GM23338 (cell line): ENCODE data around the gene GGT7. TPM values are rescaled to one million over a fixed set of nuclear protein-coding genes. Genes with fewer than 3 reads are reported as not detected.

ENCODE experiments used
- ATAC-seq: fragments of 200-7000 bp; cut with Tn5 transposase; 3 replicates; pipeline ENCODE4 v1.9.1; 2020
- DNase-seq: peaks from one replicate; pipeline ENCODE4 v3.0.0-alpha.2; 2015; ENCODE audit warnings: low spot score
- H2AFZ ChIP-seq: fragments of 200-600 bp; sonication (generic); 2 replicates; pipeline ENCODE4 v1.8.0; 2016; ENCODE audit warnings: antibody characterized with exemption, mild to moderate bottlenecking, moderate library complexity
- H3F3A ChIP-seq: fragments of 200-600 bp; sonication (generic); replicated peaks from 2 replicates; pipeline ENCODE4 v1.8.0; 2017; ENCODE audit warnings: antibody characterized with exemption, mixed run types, low read depth
- H3K27ac ChIP-seq: fragments of 200-600 bp; sonication (generic); 2 replicates; pipeline ENCODE4 v1.6.1; 2016; ENCODE audit warnings: low read depth
- H3K27me3 ChIP-seq: fragments of 200-600 bp; sonication (generic); 2 replicates; pipeline ENCODE4 v1.8.0; 2016; ENCODE audit warnings: mild to moderate bottlenecking, mixed run types, moderate library complexity; ENCODE audit not compliant: insufficient read depth
- H3K36me3 ChIP-seq: fragments of 200-600 bp; sonication (generic); 2 replicates; pipeline ENCODE4 v1.8.0; 2016; ENCODE audit warnings: mild to moderate bottlenecking; ENCODE audit not compliant: insufficient read depth
- H3K4me1 ChIP-seq: fragments of 200-600 bp; sonication (generic); 2 replicates; pipeline ENCODE4 v1.8.0; 2016; ENCODE audit warnings: mild to moderate bottlenecking, moderate library complexity; ENCODE audit not compliant: insufficient read depth
- H3K4me2 ChIP-seq: fragments of 200-600 bp; sonication (generic); 2 replicates; pipeline ENCODE4 v1.7.1; 2017; ENCODE audit warnings: mixed run types
- H3K4me3 ChIP-seq: fragments of 200-600 bp; sonication (generic); 2 replicates; pipeline ENCODE4 v1.6.1; 2016; ENCODE audit warnings: mixed run types
- H3K79me2 ChIP-seq: fragments of 200-600 bp; sonication (generic); replicated peaks from 2 replicates; pipeline ENCODE4 v1.8.0; 2017; ENCODE audit warnings: mild to moderate bottlenecking; ENCODE audit not compliant: insufficient read depth
- H3K9me2 ChIP-seq: fragments of 200-600 bp; sonication (generic); 2 replicates; pipeline ENCODE4 v1.8.0; 2017; ENCODE audit not compliant: insufficient read depth
- H4K20me1 ChIP-seq: fragments of 200-600 bp; sonication (generic); replicated peaks from 2 replicates; pipeline ENCODE4 v1.8.0; 2017; ENCODE audit warnings: mild to moderate bottlenecking; ENCODE audit not compliant: insufficient read depth
- H3K27ac Mint-ChIP-seq: 2 replicates; pipeline ENCODE4 v1.8.0; 2020; ENCODE audit warnings: inconsistent platforms, mild to moderate bottlenecking, moderate library complexity, mixed read lengths
- H3K27me3 Mint-ChIP-seq: 3 replicates; pipeline ENCODE4 v1.8.0; 2022; ENCODE audit warnings: low read depth, mild to moderate bottlenecking, moderate library complexity, mixed read lengths, inconsistent platforms; ENCODE audit not compliant: insufficient read depth, poor library complexity
- H3K36me3 Mint-ChIP-seq: 3 replicates; pipeline ENCODE4 v1.8.0; 2021; ENCODE audit warnings: low read depth, mild to moderate bottlenecking, inconsistent platforms, moderate library complexity, mixed read lengths
- H3K4me1 Mint-ChIP-seq: 3 replicates; pipeline ENCODE4 v1.8.0; 2020; ENCODE audit warnings: mild to moderate bottlenecking, inconsistent platforms, mixed read lengths
- H3K4me3 Mint-ChIP-seq: 3 replicates; pipeline ENCODE4 v1.8.0; 2021; ENCODE audit warnings: moderate library complexity, mild to moderate bottlenecking, inconsistent platforms, mixed read lengths
- H3K9me3 Mint-ChIP-seq: 3 replicates; pipeline ENCODE4 v1.8.0; 2020; ENCODE audit warnings: moderate library complexity, mild to moderate bottlenecking, inconsistent platforms, mixed read lengths
- CREB1 ChIP-seq: fragments of 250-450 bp; sonication (Bioruptor Pico); IDR thresholded peaks from 2 replicates; pipeline ENCODE4 v1.5.0; 2020; ENCODE audit warnings: low read depth, mild to moderate bottlenecking, moderate library complexity
- EZH2 ChIP-seq: fragments of 200-600 bp; sonication (generic); IDR thresholded peaks from one replicate; pipeline ENCODE4 v1.8.0; 2017; ENCODE audit warnings: antibody characterized with exemption, mild to moderate bottlenecking, low read depth; ENCODE audit not compliant: unreplicated experiment
- EZH2phosphoT487 ChIP-seq: fragments of 200-600 bp; sonication (generic); IDR thresholded peaks from one replicate; pipeline ENCODE4 v1.8.1; 2018; ENCODE audit warnings: antibody characterized with exemption; ENCODE audit not compliant: unreplicated experiment
- JUNB ChIP-seq: IDR thresholded peaks from one replicate; pipeline ENCODE4 v1.6.1; 2016; ENCODE audit warnings: antibody characterized with exemption; ENCODE audit not compliant: unreplicated experiment
- NANOG ChIP-seq: IDR thresholded peaks from 2 replicates; pipeline ENCODE4 v1.6.1; 2016; ENCODE audit warnings: antibody characterized with exemption, borderline replicate concordance
- POLR2AphosphoS5 ChIP-seq: IDR thresholded peaks from 2 replicates; pipeline ENCODE4 v1.6.1; 2016; ENCODE audit warnings: antibody characterized with exemption, low read depth
- STAT1 ChIP-seq: IDR thresholded peaks from one replicate; pipeline ENCODE4 v1.6.1; 2016; ENCODE audit warnings: antibody characterized with exemption; ENCODE audit not compliant: unreplicated experiment
- ZNF114 ChIP-seq: fragments of 250-450 bp; sonication (Bioruptor Pico); IDR thresholded peaks from 2 replicates; pipeline ENCODE4 v1.5.0; 2020; ENCODE audit warnings: mild to moderate bottlenecking, moderate library complexity
- ZNF331 ChIP-seq: fragments of 250-450 bp; sonication (Bioruptor Pico); IDR thresholded peaks from 2 replicates; pipeline ENCODE4 v1.5.0; 2020; ENCODE audit warnings: low read depth, mild to moderate bottlenecking, moderate library complexity
- polyA plus RNA-seq: library from polyadenylated mRNA; unstranded; fragments of >200 nt; fragmentation: Nextera tagmentation; extraction: Ambion mirVana; gene quantifications from 2 replicates; pipeline ENCODE4 v1.2.1, GENCODE V29; 2016
- total RNA-seq: library from RNA; depleted of rRNA; stranded (reverse); fragments of >200 nt; shearing (Covaris generic); gene quantifications from 2 replicates; pipeline ENCODE4 v1.2.3, GENCODE V29; 2014
- TF ChIP-seq, protein P1 (sequence below), 2 experiments: fragments of 200-600 bp in 1 of 2; sonication (generic) in 1 of 2; conservative IDR thresholded peaks; 2 replicates each; pipeline versions ENCODE4 v1.5.1 to v1.6.1; 2016 to 2017; ENCODE audit warnings: antibody characterized with exemption in 2 of 2, low read depth in 2 of 2, mild to moderate bottlenecking in 2 of 2, moderate library complexity in 1 of 2
- TF ChIP-seq, protein P2 (sequence below): IDR thresholded peaks from one replicate; pipeline ENCODE4 v1.6.1; 2018; ENCODE audit warnings: antibody characterized with exemption; ENCODE audit not compliant: unreplicated experiment

Gene GGT7
- total and polyA plus RNA-seq, 2 experiments from 2014 or later, result 23.6 to 24.6 TPM

DNA sequence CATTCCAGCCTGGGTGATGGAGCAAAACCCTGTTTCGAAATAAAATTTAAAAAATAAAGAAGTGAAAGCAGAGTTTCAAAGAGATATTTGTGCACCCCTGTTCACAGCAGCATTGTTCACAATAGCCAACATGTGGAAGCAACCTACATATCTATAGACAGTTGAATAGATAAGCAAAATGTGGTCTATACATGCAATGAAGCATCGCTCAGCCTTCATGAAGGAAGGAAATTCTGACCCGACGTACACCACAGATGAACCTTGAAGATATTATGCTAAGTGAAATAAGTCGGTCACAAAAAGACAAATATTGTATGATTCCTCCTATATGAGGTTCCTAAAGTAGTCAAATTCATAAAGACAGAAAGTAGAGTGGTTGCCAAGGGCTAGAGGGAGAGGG lies 40.7 kb downstream of the GGT7 start (continued):
- no peak for TF ChIP-seq ZNF331
- TF ChIP-seq ZNF114, result no peak
- no peak for TF ChIP-seq EZH2phosphoT487
- TF ChIP-seq NANOG, result no peak
- TF ChIP-seq, protein P1, sequence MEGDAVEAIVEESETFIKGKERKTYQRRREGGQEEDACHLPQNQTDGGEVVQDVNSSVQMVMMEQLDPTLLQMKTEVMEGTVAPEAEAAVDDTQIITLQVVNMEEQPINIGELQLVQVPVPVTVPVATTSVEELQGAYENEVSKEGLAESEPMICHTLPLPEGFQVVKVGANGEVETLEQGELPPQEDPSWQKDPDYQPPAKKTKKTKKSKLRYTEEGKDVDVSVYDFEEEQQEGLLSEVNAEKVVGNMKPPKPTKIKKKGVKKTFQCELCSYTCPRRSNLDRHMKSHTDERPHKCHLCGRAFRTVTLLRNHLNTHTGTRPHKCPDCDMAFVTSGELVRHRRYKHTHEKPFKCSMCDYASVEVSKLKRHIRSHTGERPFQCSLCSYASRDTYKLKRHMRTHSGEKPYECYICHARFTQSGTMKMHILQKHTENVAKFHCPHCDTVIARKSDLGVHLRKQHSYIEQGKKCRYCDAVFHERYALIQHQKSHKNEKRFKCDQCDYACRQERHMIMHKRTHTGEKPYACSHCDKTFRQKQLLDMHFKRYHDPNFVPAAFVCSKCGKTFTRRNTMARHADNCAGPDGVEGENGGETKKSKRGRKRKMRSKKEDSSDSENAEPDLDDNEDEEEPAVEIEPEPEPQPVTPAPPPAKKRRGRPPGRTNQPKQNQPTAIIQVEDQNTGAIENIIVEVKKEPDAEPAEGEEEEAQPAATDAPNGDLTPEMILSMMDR (conservative IDR thresholded peaks at IDR 0.05; ENCODE audit: low read depth in 2 of 2), result no peak
- no peak for TF ChIP-seq POLR2AphosphoS5
- no peak for TF ChIP-seq CREB1 (CRISPR knock-in tag)
- TF ChIP-seq JUNB, result no peak
- TF ChIP-seq, protein P2, sequence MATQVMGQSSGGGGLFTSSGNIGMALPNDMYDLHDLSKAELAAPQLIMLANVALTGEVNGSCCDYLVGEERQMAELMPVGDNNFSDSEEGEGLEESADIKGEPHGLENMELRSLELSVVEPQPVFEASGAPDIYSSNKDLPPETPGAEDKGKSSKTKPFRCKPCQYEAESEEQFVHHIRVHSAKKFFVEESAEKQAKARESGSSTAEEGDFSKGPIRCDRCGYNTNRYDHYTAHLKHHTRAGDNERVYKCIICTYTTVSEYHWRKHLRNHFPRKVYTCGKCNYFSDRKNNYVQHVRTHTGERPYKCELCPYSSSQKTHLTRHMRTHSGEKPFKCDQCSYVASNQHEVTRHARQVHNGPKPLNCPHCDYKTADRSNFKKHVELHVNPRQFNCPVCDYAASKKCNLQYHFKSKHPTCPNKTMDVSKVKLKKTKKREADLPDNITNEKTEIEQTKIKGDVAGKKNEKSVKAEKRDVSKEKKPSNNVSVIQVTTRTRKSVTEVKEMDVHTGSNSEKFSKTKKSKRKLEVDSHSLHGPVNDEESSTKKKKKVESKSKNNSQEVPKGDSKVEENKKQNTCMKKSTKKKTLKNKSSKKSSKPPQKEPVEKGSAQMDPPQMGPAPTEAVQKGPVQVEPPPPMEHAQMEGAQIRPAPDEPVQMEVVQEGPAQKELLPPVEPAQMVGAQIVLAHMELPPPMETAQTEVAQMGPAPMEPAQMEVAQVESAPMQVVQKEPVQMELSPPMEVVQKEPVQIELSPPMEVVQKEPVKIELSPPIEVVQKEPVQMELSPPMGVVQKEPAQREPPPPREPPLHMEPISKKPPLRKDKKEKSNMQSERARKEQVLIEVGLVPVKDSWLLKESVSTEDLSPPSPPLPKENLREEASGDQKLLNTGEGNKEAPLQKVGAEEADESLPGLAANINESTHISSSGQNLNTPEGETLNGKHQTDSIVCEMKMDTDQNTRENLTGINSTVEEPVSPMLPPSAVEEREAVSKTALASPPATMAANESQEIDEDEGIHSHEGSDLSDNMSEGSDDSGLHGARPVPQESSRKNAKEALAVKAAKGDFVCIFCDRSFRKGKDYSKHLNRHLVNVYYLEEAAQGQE, result no peak
- TF ChIP-seq STAT1, result no peak

DNA sequence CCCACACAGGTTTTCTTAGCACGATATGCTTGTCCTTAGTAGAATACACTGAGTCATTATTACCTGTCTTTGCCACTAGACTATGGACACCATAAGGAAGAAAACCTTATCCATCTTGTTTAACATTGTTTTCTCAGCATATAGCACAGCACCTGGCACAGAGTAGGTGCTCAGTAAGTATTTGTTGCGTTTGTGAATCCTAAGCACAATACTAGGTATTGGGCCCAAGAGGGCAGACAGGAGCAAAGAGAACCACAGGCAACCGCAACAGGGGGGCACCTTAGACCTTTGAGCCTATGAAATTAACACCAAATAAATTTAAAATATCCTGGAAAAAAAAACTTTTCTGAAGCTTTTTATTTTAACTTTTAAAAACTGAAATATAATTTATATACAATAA lies 43.5 kb downstream of the GGT7 start:
- no peak overlapping the region for H3K27ac ChIP-seq
- no peaks in the 10 kb centered on the region for H3K36me3 ChIP-seq
- no peak overlapping the region for H3K4me2 ChIP-seq
- peak; percentile 60 for DNase-seq
- no peak overlapping the region for H3K27ac Mint-ChIP-seq
- no peaks in the 10 kb centered on the region; the same call in 1 of the 2 replicates for H3F3A ChIP-seq
- no peaks in the 10 kb centered on the region for H4K20me1 ChIP-seq
- H3K36me3 Mint-ChIP-seq, result no peaks in the 10 kb centered on the region; the same call in 2 of the 3 replicates
- peaks cover 9% of the 10 kb centered on the region for H3K27me3 Mint-ChIP-seq
- no peak overlapping the region for H2AFZ ChIP-seq
- no peaks in the 10 kb centered on the region for H3K79me2 ChIP-seq
- H3K4me3 Mint-ChIP-seq, result no peak overlapping the region
- TF ChIP-seq EZH2 (no peak), CREB1 (CRISPR knock-in tag) (no peak), EZH2phosphoT487 (no peak), POLR2AphosphoS5 (no peak), STAT1 (no peak), ZNF114 (no peak)
- TF ChIP-seq, protein P2, result no peak
- TF ChIP-seq, protein P1 (conservative IDR thresholded peaks at IDR 0.05; ENCODE audit: low read depth in 2 of 2), result peak; percentile 32 to 35; a peak in 3 of 4 replicates
- peaks cover 9% of the 10 kb centered on the region for H3K4me1 Mint-ChIP-seq
- H3K4me1 ChIP-seq, result peaks cover 5% of the 10 kb centered on the region; the same call in 1 of the 2 replicates
- H3K9me2 ChIP-seq, result no peaks in the 10 kb centered on the region
- no peaks in the 10 kb centered on the region for H3K27me3 ChIP-seq
- H3K9me3 Mint-ChIP-seq, result peaks cover 2% of the 10 kb centered on the region; the same call in 1 of the 3 replicates
- peak; percentile 13; the same call in 2 of the 3 replicates for ATAC-seq
- no peak overlapping the region for H3K4me3 ChIP-seq
